ENCODE data around the gene NID1.

Gene NID1

DNA sequence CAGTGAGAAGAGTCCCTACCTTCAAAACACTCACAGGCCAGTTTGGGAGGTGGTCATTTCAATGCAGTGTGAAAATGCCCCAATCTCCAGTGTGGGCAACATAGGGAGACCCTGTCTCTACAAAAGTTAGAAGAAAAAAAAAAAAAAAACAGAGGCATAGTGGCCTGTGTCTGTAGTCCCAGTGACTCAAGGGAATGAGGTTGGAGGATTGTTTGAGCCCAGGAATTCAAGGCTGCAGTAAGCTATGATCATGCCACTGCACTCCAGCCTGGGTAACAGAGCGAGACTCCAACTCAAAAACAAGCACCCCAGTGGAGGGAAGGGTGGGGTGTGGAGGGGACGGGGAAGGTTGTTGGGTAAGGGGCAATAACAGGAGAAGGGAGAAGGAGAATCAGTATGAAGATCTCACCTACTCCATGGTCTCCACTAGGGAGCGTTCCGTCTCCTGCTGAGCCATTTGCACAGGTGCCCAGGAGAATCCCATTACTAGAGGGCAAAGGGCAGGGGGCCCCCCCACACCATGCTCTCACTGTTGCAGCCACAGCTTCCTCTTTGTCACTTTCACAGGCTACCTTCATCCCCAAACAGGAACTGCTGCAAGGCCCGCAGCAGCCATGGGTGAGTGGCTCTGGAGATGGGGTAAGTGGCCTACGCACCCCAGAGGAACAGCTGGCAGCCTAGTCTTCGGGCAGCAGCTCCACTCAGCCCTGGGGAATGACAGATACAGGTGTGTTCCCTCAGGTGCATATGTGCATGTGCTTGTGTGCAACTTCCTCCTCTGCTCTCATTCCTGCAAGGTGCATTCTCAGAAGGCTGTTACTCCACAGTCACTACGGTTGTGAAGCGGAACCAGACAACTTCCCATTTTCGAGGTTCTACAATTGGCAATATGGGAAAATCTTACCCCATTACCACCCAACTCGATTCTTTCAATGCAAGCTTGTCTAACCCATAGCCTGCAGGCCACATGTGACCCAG lies 110.3 kb downstream of the NID1 start:
- Histone ChIP-seq H3K36me3 (replicated peaks; ENCODE audit: insufficient read depth, low read length) (no peaks in the 10 kb centered on the region), H4K20me1 (ENCODE audit: insufficient read depth, low read length) (no peaks in the 10 kb centered on the region), H3K27me3 (replicated peaks; ENCODE audit: insufficient read depth, low read length) (no peaks in the 10 kb centered on the region; the same call in 1 of the 2 replicates), H3K4me2 (ENCODE audit: low read depth, low read length) (peak overlapping the region; percentile 18; the same call in 1 of the 2 replicates), H3K4me3 (ENCODE audit: low read length) (no peak overlapping the region), H3K27ac (ENCODE audit: low read length) (no peak overlapping the region), H3K9me2 (replicated peaks; ENCODE audit: insufficient read depth, low read length) (no peaks in the 10 kb centered on the region), H3K79me2 (ENCODE audit: low read length) (no peaks in the 10 kb centered on the region), H2AFZ (ENCODE audit: low read length) (no peak overlapping the region), H3K4me1 (ENCODE audit: low read length) (peaks cover 11% of the 10 kb centered on the region), H3K9ac (ENCODE audit: low read length) (no peak overlapping the region), H3K9me3 (replicated peaks; ENCODE audit: insufficient read depth, low read length) (no peaks in the 10 kb centered on the region), H3F3A (ENCODE audit: insufficient read depth, low read length) (peaks cover 7% of the 10 kb centered on the region; the same call in 1 of the 2 replicates)
- TF ChIP-seq, protein P1, sequence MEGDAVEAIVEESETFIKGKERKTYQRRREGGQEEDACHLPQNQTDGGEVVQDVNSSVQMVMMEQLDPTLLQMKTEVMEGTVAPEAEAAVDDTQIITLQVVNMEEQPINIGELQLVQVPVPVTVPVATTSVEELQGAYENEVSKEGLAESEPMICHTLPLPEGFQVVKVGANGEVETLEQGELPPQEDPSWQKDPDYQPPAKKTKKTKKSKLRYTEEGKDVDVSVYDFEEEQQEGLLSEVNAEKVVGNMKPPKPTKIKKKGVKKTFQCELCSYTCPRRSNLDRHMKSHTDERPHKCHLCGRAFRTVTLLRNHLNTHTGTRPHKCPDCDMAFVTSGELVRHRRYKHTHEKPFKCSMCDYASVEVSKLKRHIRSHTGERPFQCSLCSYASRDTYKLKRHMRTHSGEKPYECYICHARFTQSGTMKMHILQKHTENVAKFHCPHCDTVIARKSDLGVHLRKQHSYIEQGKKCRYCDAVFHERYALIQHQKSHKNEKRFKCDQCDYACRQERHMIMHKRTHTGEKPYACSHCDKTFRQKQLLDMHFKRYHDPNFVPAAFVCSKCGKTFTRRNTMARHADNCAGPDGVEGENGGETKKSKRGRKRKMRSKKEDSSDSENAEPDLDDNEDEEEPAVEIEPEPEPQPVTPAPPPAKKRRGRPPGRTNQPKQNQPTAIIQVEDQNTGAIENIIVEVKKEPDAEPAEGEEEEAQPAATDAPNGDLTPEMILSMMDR (IDR thresholded peaks at IDR 0.05; ENCODE audit: low read length), result peak; percentile 34
- no peak for TF ChIP-seq EZH2phosphoT487 (IDR thresholded peaks at IDR 0.05; ENCODE audit: low read length)
- DNase-seq, result peak; percentile 85

DNA sequence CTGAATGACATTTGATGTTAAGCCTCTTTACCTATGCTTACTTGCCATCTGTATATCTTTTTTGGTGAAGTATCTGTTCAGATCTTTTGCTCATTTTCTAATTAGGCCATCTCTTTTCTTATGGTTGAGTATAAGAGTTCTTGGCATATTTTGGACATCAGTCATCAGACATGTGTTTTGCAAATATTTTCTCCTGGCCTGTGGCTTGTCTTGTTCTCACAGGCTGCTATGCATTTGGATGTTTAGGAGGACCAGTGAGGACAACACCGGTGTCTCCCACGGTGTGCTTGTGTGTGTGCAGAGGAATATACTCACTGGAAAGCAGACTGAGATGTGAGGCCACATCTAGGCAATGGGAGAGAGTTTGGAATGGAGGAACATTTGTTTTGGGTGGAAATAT lies 111.1 kb downstream of the NID1 start:
- DNase-seq, result no peak
- H3K79me2 ChIP-seq (ENCODE audit: low read length), result no peaks in the 10 kb centered on the region
- H3K9ac ChIP-seq (ENCODE audit: low read length), result no peak overlapping the region
- no peaks in the 10 kb centered on the region for H3K36me3 ChIP-seq (replicated peaks; ENCODE audit: insufficient read depth, low read length)
- no peak overlapping the region for H2AFZ ChIP-seq (ENCODE audit: low read length)
- H3K4me2 ChIP-seq (ENCODE audit: low read depth, low read length), result no peak overlapping the region
- peaks cover 11% of the 10 kb centered on the region for H3K4me1 ChIP-seq (ENCODE audit: low read length)
- H3K27ac ChIP-seq (ENCODE audit: low read length), result no peak overlapping the region
- H4K20me1 ChIP-seq (ENCODE audit: insufficient read depth, low read length), result no peaks in the 10 kb centered on the region
- H3K9me2 ChIP-seq (replicated peaks; ENCODE audit: insufficient read depth, low read length), result no peaks in the 10 kb centered on the region
- TF ChIP-seq, protein P1 (IDR thresholded peaks at IDR 0.05; ENCODE audit: low read length), result no peak
- TF ChIP-seq EZH2 (optimal IDR thresholded peaks at IDR 0.05; ENCODE audit: low read depth, low read length), result no peak
- no peak for TF ChIP-seq EZH2phosphoT487 (IDR thresholded peaks at IDR 0.05; ENCODE audit: low read length)
- no peaks in the 10 kb centered on the region for H3K9me3 ChIP-seq (replicated peaks; ENCODE audit: insufficient read depth, low read length)
- no peak overlapping the region for H3K4me3 ChIP-seq (ENCODE audit: low read length)
- H3F3A ChIP-seq (ENCODE audit: insufficient read depth, low read length), result peaks cover 7% of the 10 kb centered on the region; the same call in 1 of the 2 replicates
- H3K27me3 ChIP-seq (replicated peaks; ENCODE audit: insufficient read depth, low read length), result no peaks in the 10 kb centered on the region; the same call in 1 of the 2 replicates

GRCh38 chr1:235952950-235953615 lies 111.8 kb downstream of the NID1 start:
- Histone ChIP-seq H3K79me2 (ENCODE audit: low read length) (no peaks in the 10 kb centered on the region), H3K4me3 (ENCODE audit: low read length) (no peak overlapping the region), H3K36me3 (replicated peaks; ENCODE audit: insufficient read depth, low read length) (no peaks in the 10 kb centered on the region), H3K27me3 (replicated peaks; ENCODE audit: insufficient read depth, low read length) (no peaks in the 10 kb centered on the region; the same call in 1 of the 2 replicates), H3K9me2 (replicated peaks; ENCODE audit: insufficient read depth, low read length) (no peaks in the 10 kb centered on the region), H3F3A (ENCODE audit: insufficient read depth, low read length) (peaks cover 7% of the 10 kb centered on the region; the same call in 1 of the 2 replicates), H3K4me2 (ENCODE audit: low read depth, low read length) (no peak overlapping the region), H2AFZ (ENCODE audit: low read length) (no peak overlapping the region), H3K4me1 (ENCODE audit: low read length) (peaks cover 11% of the 10 kb centered on the region), H3K27ac (ENCODE audit: low read length) (no peak overlapping the region), H4K20me1 (ENCODE audit: insufficient read depth, low read length) (no peaks in the 10 kb centered on the region), H3K9ac (ENCODE audit: low read length) (no peak overlapping the region), H3K9me3 (replicated peaks; ENCODE audit: insufficient read depth, low read length) (no peaks in the 10 kb centered on the region)
- TF ChIP-seq EZH2phosphoT487 (IDR thresholded peaks at IDR 0.05; ENCODE audit: low read length) (no peak), EZH2 (optimal IDR thresholded peaks at IDR 0.05; ENCODE audit: low read depth, low read length) (no peak)
- TF ChIP-seq, protein P1 (IDR thresholded peaks at IDR 0.05; ENCODE audit: low read length), result no peak
- DNase-seq, result no peak
